Fibroblast of gingiva (primary cell): ENCODE measurements around the gene GRIK1.

Experiments used
- DNase-seq: peaks from one replicate; pipeline ENCODE4 v3.0.0-alpha.2; 2011; ENCODE audit warnings: low read depth

The GRIK1 gene

DNA sequence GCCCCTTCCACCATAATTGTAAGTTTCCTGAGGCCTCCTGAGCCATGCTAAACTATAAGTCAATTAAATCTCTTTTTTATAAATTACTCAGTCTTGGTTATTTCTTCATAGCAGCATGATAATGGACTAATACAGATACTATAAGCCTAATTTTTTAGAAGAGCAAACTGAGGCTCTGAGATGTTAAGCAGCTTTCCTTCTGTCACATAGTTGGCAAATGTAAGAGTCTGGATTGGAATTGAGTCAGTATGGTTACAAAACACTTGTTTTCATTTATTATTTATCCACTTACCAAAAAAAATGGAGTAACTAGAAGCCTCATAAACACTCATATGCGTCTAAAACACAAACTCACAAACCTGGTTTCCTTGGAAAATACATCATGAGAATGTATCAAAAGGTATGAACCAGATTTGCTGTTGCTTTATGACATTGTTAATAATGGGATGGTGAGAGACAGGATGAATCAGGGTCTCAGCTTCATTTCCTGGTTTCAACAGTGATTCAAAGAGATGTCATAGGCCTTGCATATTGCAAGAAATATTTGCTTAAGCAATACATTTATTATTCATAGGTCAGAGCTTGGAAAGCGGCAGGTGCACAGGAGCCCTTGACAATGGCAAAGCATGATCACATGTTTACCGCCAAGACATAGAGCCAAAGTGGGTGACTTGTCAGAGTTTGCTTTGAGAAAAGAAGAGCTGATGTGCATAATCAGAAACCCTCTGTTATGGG is 221.5 kb downstream of the GRIK1 start:
- DNase-seq = peak; percentile 34

DNA sequence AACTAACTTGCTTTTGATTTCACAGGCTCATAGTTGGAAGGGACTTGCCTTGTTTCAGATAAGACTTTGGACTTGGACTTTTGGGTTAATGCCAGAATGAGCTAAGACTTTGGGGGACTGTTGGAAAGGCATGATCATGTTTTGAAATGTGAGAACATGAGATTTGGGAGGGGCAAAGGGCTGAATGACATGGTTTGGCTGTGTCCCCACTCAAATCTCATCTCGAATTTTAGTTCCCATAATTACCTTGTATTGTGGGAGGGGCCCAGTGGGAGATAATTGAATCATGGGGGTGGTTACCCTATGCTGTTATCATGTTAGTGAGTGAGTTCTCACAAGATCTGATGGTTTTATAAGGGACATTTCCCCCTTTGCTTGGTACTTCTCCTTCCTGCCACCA is 222.1 kb downstream of the GRIK1 start:
- DNase-seq = no peak

DNA sequence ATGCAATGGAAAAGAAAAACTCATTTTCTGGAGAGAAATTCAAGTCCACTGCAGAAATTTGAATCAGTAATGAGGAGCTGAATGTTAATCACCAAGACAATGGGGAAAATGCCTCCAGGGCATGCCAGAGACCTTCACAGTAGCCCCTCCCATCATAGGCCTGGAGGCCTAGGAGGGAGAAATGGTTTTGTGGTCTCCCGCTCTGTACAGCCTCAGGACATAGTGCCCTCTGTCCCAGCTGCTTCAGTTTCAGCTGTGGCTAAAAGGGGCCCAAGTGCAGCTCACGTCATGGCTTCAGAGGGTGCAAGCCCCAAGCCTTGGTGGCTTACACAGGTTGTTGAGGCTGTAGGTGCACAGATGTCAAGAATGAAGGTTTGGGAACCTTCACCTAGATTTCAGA is 223.0 kb downstream of the GRIK1 start:
- no peak for DNase-seq

DNA sequence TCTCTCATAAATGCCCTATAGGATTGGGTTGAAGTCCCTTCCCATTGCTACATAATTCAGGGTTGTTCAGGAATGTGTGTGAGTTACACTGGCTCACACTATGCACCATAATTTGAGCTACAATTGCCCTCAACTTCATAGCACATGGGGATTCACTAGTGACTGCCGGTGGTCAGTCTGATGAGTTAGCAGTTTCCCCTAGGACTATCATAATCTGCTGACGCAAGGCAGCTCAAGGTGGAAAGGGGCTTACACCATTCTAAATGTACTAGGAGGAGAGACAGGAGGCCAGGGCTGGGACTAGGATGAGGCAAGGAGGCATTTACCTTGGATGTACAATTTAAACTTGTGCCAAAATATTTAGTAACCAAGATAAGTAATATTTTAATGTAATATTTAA is 224.7 kb downstream of the GRIK1 start:
- DNase-seq = no peak

DNA sequence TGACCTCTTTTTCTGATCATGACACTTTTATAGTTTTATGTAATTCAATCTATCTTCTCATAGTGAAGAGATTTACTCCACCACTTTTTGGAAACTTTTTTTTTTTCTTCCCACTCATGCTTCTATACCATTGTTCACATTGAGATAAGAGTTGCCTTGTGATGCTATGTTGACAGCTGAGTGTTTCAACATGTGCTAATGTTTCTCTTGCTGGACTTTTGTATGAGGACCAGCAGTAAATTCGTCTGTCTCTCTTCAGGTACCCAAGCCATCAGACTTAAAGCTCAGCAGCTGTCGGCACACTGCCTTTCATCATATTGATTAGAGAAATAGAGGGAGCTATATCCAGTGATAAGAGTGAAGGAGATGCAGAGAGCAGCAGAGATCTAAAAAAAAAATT is 227.0 kb downstream of the GRIK1 start:
- DNase-seq = no peak

DNA sequence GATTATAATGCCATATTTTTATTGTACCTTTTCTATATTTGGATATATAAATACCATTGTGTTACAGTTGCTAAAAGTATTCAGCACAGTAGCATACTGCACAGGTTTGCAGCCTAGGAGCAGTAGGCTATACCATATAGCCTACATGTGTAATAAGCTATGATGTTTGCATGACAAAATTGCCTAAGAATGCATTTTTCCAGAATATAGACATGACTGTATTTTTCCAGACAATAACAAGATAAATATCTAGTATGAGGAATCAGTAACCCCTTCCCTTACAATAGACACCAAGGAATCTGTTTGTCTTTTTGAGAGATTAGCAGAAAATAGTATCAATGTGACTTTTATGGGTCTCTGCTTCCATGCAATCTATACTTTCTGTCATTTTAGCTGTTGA is 228.6 kb downstream of the GRIK1 start:
- DNase-seq = no peak

DNA sequence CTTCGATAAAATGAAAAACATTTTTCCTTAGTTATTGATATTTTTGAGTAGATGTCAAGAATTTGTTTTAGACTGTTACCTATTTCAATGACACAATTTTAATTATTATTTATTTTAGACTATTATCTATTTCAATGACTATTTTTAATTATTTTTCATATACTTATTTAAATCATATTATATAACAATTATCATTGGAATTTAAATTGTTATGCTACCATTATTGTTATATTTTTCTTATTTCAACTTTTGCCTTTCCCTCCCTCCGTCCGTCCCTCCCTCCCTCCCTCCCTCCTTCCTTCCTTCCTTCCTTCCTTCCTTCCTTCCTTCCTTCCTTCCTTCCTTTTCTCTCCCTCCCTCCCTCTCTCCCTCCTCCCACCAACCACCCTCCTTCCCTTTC is 229.3 kb downstream of the GRIK1 start:
- no peak for DNase-seq

DNA sequence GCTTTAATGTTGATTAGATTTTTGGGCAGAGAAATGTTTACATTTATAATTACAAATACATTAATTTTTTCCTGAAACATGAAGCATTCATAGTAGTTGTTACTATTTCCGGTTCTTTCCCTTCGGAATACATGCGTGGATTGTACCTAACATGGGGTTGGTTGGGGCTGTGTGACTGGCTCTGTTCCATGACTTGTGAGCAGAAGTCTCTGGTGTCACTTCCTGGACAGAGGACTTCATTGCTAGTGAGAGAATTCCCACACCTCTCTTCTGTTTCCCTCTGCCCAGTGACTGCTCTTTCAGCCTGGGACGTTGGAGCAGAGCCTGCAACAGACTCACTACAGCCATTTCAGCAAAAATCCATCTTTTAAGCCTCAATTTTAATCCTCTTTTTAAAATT is 231.4 kb downstream of the GRIK1 start:
- DNase-seq = no peak

DNA sequence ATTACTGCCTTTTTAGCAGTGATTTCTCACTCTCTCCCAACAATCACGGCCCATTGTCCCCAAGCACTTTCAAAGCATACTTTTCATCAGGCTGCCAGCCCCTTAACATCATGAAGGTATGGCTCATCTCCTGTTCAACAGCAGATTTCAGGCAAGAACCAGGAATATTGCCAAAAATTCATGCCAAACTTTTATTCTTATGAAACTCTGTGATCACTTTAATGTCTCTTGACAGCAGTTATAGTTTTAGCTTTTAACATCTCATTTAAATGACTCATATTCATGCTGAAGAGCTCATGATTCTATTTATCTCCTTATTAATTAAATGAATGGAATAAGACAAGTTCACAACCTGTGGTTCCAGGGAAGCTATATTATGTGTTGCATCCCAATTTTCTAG is 235.1 kb downstream of the GRIK1 start:
- peak; percentile 73 for DNase-seq

DNA sequence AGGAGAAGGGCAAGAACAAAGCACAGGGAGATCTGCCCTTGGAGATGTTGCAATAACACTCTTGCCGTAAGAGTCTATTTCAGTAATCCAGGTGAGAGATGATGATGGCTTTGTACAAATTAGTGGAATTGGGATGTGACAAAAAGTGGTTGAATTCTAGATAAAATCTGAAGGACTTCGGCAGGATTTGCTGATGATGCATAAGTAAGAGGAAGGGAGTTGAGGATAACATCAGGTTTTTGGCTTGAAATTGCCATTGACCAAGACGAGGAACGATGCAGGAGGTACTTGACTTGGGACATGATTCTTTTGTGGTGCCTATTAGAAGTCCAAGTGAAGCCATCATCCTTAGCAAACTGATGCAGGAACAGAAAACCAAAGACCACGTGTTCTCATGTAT is 238.1 kb downstream of the GRIK1 start:
- no peak for DNase-seq

DNA sequence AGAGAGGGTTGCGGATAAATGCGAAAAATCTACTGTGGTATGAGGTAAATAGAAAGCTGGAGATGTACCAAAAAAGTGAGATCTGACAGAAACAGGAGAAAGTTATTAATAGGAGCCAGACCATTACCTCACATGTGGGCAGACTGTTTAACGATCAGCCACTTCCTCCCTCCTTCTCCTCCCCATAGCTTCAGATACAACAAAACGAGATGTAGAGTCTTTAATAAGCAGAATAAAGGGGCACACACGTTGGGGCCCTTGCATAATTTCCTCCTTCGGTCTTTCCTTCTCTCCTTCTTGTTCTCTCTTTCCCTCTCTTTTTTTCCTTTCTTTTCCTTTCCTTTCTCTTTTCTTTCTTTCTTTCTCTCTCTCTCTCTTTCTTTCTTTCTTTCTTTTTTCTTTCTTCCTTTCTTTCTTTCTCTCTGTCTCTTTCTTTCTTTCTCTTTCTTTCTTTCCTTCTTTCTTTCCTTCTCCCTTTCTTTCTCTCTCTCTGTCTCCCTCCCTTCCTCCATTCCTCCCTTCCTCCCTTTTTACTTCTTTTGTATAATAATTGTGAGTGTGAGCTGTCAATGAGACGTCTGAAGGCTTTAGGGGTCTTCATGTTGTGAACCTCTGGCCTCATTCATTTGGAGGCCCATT is 242.1 kb downstream of the GRIK1 start:
- no peak for DNase-seq

DNA sequence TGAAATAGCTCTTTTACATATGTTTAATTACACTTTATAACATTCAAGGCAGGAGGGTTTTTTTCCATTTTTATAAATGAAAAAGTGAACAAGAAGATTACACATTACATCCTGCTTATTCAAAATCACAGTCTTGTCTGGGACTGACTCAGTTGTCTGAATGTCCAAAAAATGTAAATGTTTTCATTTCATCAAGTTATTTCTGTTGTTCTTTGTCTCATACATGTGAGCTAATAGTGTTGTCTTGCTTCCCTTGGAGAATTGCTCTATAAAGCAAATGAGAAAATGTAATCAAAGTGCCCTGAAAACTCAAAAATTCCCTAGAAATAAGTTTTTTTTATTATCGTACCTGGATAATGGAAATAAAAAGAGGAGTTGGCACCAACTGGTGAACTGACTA is 242.9 kb downstream of the GRIK1 start:
- DNase-seq = no peak

DNA sequence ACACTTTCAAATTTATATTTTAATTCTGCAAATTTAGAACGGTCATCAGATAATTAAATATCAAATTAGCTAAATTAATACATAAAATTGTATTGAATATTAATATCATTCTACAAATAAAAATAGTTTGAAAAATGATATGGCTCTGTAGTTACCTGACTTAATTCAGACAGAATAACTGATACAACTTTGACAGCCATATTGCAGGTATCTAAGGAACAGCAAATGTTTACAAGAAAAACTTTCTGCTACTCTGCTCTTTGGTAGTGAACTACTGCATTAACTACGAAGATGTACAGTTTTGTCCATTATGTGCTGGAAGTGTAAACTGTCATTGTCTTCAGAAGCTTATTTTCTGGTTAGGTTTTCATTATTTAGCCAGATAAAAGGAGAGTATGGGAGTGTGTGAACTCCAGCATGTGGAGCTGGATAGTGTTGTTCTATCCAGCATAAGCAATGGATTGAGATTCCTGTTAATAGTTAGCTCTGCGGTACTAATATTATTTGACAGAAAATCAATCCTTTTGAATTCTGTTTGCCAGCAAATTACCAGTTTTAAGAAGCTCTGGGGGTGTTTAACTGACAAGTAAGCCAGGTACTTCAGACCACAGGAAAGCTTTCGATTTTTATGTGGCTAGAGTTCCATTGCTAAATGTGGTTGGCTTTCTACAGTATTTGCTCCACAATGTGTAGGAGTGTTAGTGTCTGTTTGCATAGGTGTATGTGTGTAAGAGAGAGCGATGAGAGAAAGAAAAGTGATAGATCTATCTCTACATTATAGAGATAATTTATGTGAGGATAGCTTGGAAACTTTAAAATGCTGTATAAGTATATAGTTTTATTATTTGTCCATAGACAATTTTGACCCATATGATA is 247.9 kb downstream of the GRIK1 start:
- no peak for DNase-seq

DNA sequence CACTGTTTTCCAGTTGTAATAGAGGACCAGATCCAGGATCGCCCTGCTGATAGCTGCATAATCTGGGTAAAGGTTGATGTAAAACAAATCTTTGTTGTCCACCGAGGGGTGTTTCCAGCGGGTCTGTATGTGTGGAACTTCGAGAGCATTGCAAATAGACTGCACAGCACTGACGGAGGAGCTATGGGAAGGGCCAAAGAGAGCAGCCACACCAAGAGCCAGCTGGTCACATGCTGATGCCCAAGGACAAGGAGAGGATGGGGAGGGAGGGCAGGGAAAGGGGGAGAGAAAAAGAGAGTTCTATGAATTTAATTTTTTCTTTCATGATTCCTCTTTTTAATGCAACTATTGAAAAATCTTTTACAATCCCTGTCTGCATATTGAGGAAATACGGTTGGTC is 250.0 kb downstream of the GRIK1 start:
- no peak for DNase-seq

DNA sequence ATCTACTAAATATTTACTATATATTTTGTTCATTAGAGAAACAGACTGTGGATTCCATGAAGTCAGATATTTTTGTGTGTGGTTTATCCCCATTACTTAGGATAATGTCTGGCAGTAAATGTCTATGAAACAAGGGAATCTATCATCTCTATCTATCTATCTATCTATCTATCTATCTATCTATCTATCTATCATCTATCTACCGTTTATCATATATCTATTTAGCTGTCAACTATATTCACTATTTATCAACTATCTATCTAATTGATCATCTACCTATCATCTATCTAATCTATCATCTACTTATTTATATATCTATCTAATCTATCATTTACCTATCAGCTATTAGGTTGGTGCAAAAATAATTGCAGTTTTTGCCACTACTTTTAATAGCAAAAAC is 255.7 kb downstream of the GRIK1 start:
- DNase-seq = no peak

DNA sequence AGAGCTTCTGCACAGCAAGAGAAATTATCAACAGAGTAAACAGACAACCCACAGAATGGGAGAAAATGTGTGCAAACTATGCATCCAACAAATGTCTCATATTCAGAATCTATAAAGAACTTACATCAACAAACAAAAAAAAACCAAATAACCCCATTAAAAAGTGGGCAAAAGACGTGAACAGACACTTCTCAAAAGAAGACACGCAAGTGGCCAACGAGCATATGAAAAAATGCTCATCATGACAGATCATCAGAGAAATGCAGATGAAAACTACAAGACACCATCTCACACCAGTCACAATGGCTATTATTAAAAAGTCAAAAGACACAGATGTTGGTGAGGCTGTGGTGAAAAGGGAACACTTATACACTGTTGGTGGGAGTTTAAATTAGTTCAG is 257.0 kb downstream of the GRIK1 start:
- DNase-seq = no peak

DNA sequence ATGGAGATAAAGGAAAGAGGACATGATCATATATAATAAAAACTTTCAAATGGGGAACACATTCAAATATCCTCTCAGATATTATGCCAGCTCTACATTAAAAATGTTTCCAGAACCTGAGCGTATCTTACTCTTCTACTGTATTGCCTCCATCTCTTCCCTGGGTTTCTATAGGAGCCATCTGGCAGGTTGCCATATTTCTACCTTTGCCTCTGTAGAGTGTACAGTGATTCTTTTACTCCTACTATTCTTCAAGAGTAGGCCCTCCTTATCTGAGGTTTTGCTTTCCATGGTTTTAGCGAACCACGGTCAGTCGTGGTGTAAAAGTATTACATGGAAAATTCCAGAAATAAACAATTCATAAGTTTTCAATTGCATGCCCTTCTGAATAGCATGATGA is 259.5 kb downstream of the GRIK1 start:
- no peak for DNase-seq

DNA sequence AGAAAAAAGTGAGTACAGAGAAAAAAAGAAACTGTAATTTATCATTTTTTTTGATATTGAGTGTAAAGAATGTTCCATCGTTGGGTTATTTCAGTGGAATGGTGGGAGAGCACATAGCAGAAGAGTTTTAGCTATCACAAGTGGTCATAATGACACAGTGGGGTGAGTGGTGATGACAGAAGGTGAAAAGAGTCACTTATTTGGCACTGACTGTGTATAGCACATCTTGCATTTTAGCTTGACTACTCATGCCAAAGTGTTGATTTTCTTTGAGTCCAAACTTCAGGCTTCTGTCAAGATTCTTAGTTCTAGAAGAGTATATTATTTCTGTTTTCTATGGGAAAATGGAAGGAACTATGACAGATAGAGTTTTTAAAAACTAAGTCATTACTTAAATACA is 261.2 kb downstream of the GRIK1 start:
- no peak for DNase-seq

DNA sequence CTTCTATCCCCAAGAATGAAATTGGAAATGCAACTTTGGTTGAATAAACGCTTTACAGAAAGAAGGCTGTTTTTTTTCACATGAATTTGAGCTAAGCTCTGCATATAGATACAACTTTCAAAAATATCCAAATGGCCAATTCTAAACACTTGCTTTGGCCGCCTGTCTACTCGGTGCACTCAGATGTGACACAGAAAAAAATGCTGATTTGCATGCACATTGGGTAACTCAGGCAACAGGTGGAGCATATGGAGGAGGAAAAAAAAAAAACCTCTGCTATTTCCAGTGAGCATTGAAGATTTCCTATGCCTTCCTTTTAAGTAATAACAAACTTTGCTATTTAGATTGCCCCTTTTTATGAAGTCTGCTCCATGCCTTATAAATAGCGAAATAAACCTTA is 262.5 kb downstream of the GRIK1 start:
- no peak for DNase-seq

DNA sequence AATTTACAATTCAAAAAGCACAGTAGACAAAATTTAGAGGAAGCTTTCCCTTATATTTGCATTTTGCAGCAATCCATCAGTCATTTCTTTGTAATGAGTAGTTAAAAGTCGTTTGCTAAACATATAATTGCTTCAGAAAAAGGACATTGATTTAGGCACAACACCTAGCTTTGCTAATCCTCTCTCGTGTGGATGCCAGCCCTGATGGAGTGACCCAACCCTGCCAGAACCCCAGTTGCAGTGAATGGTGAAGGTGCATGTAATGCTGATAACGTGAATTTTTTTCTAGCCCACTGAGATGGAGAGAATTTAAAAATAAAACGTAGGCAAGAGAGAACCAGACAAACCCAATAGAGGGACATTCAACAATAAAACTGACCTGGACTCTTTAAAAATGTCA is 263.4 kb downstream of the GRIK1 start:
- no peak for DNase-seq

DNA sequence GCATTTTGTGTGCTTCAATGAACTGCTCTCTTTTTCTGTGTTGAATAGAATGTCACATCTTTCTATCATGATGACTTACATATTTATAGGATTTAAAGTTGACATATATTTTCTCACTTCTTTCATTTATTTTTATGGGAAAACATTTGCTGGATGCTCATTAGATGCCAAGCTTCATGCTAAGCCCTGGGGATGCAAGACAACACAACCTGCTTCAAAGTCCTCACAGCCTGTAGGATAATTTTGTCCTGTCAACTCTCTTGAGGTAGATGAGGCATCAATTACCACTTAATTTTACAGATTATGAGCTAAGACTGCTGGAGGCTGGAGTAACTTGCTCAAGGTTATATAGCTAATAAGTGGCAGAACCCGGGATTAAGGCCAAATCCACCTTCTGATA is 264.3 kb downstream of the GRIK1 start:
- DNase-seq = no peak

DNA sequence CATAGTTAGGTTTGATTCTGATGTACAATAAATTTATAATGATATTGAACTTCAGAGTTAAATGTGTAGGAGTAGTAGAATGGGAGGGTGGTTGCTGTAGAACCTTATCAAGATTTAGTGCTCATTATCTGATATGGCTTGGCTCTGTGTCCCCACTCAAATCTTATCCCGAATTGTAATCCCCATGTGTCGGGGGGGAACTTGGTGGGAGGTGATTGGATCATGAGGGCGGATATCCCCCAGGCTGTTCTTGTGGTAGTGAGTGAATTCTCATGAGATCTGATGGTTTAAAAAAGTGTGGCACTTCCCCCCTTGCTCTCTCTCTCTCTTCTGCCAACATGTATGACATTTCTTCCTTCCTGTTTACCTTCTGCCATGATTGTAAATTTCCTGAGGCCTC is 265.5 kb downstream of the GRIK1 start:
- DNase-seq = no peak

DNA sequence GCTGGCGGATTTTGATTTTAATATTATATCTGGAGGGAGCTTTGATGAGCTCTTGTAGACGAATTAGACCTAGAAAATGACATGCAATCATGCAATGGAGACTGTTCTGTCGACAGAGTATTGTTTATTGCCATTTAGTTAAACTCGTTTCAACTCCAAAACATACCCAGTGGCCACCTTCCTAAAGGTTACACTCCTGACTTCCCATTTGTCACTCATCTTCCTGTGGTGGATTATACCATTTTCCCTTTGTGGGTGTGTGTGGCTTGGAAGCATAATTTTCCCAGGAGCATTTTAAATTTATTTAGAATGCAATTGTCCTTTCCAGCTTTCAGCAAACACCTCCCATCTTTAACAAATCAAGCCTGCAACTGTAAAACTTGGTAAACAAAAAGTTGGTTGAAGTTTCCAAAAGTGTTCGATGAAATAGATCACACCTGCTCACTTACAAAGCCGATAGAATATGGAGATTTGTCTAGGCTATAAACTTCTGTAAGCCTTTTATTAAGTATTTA is 266.6 kb downstream of the GRIK1 start:
- DNase-seq = no peak
